Lung (tissue), 12 donors: ENCODE results near the gene CFAP97. TPM values are rescaled to one million over a fixed set of nuclear protein-coding genes. Genes with fewer than 3 reads are reported as not detected.

Source experiments
- ATAC-seq: fragments of 200-7000 bp; cut with Tn5 transposase; one replicate; pipeline ENCODE4 v1.9.1; 2020; ENCODE audit warnings: moderate number of reproducible peaks; ENCODE audit not compliant: insufficient read depth, low FRiP score
- DNase-seq, 3 donors: peaks; one replicate each; pipeline ENCODE4 v3.0.0-alpha.2; 2013 to 2017
- H3K27ac ChIP-seq, 2 donors: one replicate each; pipeline ENCODE4 v1.5.1; 2013; ENCODE audit warnings: mild to moderate bottlenecking in 2 of 2, moderate library complexity in 2 of 2, control low read depth in 1 of 2, inconsistent platforms in 1 of 2, low read depth in 1 of 2, low read length in 1 of 2
- H3K27me3 ChIP-seq, 3 donors: one replicate each; pipeline ENCODE4 v1.5.1; 2013; ENCODE audit warnings: low read length in 2 of 3; ENCODE audit not compliant: control insufficient read depth in 3 of 3, insufficient read depth in 3 of 3
- H3K36me3 ChIP-seq, 4 donors: one replicate each; pipeline ENCODE4 v1.5.1; 2013; ENCODE audit warnings: low read length in 4 of 4, mild to moderate bottlenecking in 1 of 4, moderate library complexity in 1 of 4; ENCODE audit not compliant: control insufficient read depth in 4 of 4, insufficient read depth in 4 of 4
- H3K4me1 ChIP-seq, 5 donors: one replicate each; pipeline ENCODE4 v1.5.1; 2013; ENCODE audit warnings: low read length in 5 of 5, mild to moderate bottlenecking in 2 of 5, moderate library complexity in 1 of 5; ENCODE audit not compliant: control insufficient read depth in 5 of 5, insufficient read depth in 5 of 5
- H3K4me3 ChIP-seq: one replicate; pipeline ENCODE4 v1.5.1; 2013; ENCODE audit warnings: mild to moderate bottlenecking, control low read depth, moderate library complexity
- H3K9ac ChIP-seq, 2 donors: one replicate each; pipeline ENCODE4 v1.5.1; 2013; ENCODE audit warnings: low read length in 2 of 2, control low read depth in 1 of 2; ENCODE audit not compliant: insufficient read depth in 1 of 2
- H3K9me3 ChIP-seq, 4 donors: one replicate each; pipeline ENCODE4 v1.5.1; 2013; ENCODE audit warnings: low read length in 3 of 4, mild to moderate bottlenecking in 1 of 4, moderate library complexity in 1 of 4; ENCODE audit not compliant: control insufficient read depth in 4 of 4, insufficient read depth in 3 of 4
- CTCF ChIP-seq: IDR thresholded peaks from 2 replicates; pipeline ENCODE4 v1.5.1; 2012; ENCODE audit warnings: mild to moderate bottlenecking; ENCODE audit errors: control extremely low read depth, extremely low read depth
- WGBS, 2 donors: extraction: QIAGEN DNeasy Blood & Tissue Kit; methylation state at CpG; one replicate each; pipeline ENCODE4 v1.1.7; 2013; 5-methylcytosine and 5-hydroxymethylcytosine counted together
- polyA plus RNA-seq, 2 donors: library from polyadenylated mRNA; stranded (reverse); fragments of 200-250 nt; gene quantifications; one replicate each; pipeline ENCODE4 v1.2.1, GENCODE V29; 2013
- total RNA-seq, 2 donors: library from RNA; depleted of rRNA in 1 of 2; stranded (reverse); fragments of >200 nt in 1 of 2; gene quantifications; one replicate each; pipeline ENCODE4 v1.2.1, GENCODE V29; 2014 to 2021
- donor health status: control.
- donor health status: control.
- donor health status: Bipolar disorder and iron deficiency.
- donor health status: healthy.
- donor health status: DM: yes; HTN: yes; CAD: no.

Gene CFAP97
- total and polyA plus RNA-seq, 4 donors = 5.4 to 39.2 (median 22.0) TPM

GRCh38 chr4:185115827-185116232 is 88.0 kb downstream of the CFAP97 start:
- peak; percentile 92 to 98 (median 97) for DNase-seq
- WGBS, 2 donors = 26 to 31% methylated on average over 9 of the region's 9 CpGs
- Histone ChIP-seq H3K27ac (peak overlapping the region in 1 of 2 donors; percentile 83), H3K4me1 (peaks cover 0 to 32% (median 15%) of the 10 kb centered on the region in 5 donors), H3K9ac (no peak overlapping the region), H3K27me3 (no peaks in the 10 kb centered on the region), H3K4me3 (no peak overlapping the region), H3K36me3 (no peaks in the 10 kb centered on the region), H3K9me3 (no peaks in the 10 kb centered on the region)
- peak; percentile 38 for ATAC-seq
- TF ChIP-seq CTCF = no peak

- TF ChIP-seq CTCF = no peak
- H3K27me3 ChIP-seq = no peaks in the 10 kb centered on the region
- H3K4me1 ChIP-seq = peaks cover 0 to 15% (median 7%) of the 10 kb centered on the region in 5 donors
- ATAC-seq (no peak), DNase-seq (no peak)
- peak overlapping the region in 1 of 2 donors; percentile 34 for H3K27ac ChIP-seq
- WGBS, 2 donors = 85 to 93% methylated on average over 2 of the region's 2 CpGs
- H3K36me3 ChIP-seq = no peaks in the 10 kb centered on the region
- H3K9ac ChIP-seq = no peak overlapping the region
- no peaks in the 10 kb centered on the region for H3K9me3 ChIP-seq
- no peak overlapping the region for H3K4me3 ChIP-seq
These were observed 90.5 kb downstream of the CFAP97 start for GRCh38 chr4:185113340-185113739.

GRCh38 chr4:185112104-185112503 is 91.7 kb downstream of the CFAP97 start:
- peak in 2 of 3 donors; percentile 44 to 55 for DNase-seq
- no peak overlapping the region for H3K4me3 ChIP-seq
- H3K9ac ChIP-seq = no peak overlapping the region
- WGBS, 2 donors = 63 to 76% methylated on average over 2 of the region's 2 CpGs
- ATAC-seq = peak; percentile 94
- H3K4me1 ChIP-seq = peaks cover 0 to 15% (median 3%) of the 10 kb centered on the region in 5 donors
- peak overlapping the region in 1 of 2 donors; percentile 34 for H3K27ac ChIP-seq
- no peaks in the 10 kb centered on the region for H3K9me3 ChIP-seq
- TF ChIP-seq CTCF = no peak
- no peaks in the 10 kb centered on the region for H3K27me3 ChIP-seq
- no peaks in the 10 kb centered on the region for H3K36me3 ChIP-seq

- Histone ChIP-seq H3K36me3 (no peaks in the 10 kb centered on the region), H3K9ac (no peak overlapping the region), H3K9me3 (no peaks in the 10 kb centered on the region), H3K27ac (no peak overlapping the region), H3K27me3 (no peaks in the 10 kb centered on the region), H3K4me1 (peaks cover 0 to 15% (median 3%) of the 10 kb centered on the region in 5 donors), H3K4me3 (no peak overlapping the region)
- WGBS, 2 donors = 60 to 77% methylated on average over 11 of the region's 11 CpGs
- DNase-seq = no peak
- ATAC-seq = no peak
- TF ChIP-seq CTCF = no peak
These were observed 93.4 kb downstream of the CFAP97 start for GRCh38 chr4:185110375-185110823.
